Measurements from ENCODE around the gene EHF. TPM values are rescaled to one million over a fixed set of nuclear protein-coding genes. Genes with fewer than 3 reads are reported as not detected.

The EHF gene
- total and polyA plus RNA-seq, 9 of the 15 experiments (the other 6 are each of a cell fraction or from before 2014, with no cell fraction given), result 0.04 to 0.54 (median 0.37) TPM

DNA sequence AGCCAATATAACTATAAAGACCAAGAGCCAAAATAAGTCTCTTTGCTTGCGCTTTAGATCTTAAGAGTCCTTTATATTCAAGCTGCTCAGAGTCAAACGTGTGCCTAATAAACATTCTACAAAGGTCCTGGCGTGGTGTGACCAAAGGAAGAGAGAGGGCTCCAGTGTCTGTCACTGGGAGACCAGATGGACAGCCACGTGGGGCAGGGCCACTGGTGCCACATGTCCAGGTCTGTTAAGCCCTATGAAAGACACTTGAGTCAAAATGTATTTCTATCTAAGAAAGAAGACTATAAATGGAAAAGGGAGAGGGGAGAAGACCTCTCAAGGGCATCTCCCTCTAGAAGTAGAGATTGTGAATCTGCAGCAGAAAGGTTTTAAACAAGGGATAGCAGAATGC, 32.2 kb upstream of the EHF start:
- POLR2A ChIA-PET, result interaction anchor here (1.2 kb wide), 1 partner anchor 17 kb away, joined by 3 read pairs; no protein-coding TSS in a partner anchor
- no peaks in the 10 kb centered on the region for H3K36me3 ChIP-seq (ENCODE audit: control insufficient read depth, insufficient read depth, low read length)
- H3K79me2 ChIP-seq (ENCODE audit: control insufficient read depth, insufficient read depth, low read length), result no peaks in the 10 kb centered on the region
- CTCF ChIA-PET (ENCODE audit: low intra/inter-chr PET ratio), result interaction anchor here (4.3 kb wide), 1 partner anchor 301 kb away, joined by 73 read pairs; no protein-coding TSS in a partner anchor
- in situ Hi-C loops (cut with MboI), result loop anchor here (5.0 kb wide), 1 partner anchor 304 kb away; no protein-coding TSS in a partner anchor
- H4K20me1 ChIP-seq (replicated peaks; ENCODE audit: control insufficient read depth, insufficient read depth, low read length), result no peaks in the 10 kb centered on the region
- H3K27me3 ChIP-seq (ENCODE audit: control insufficient read depth in 2 of 2, insufficient read depth in 2 of 2, low read length in 2 of 2), result no peaks in the 10 kb centered on the region
- whole genome bisulfite sequencing (ENCODE audit: insufficient coverage, low coverage, missing lambda C conversion rate), result 50% methylated on average over 4 of the region's 4 CpGs
- peak; percentile 56 for ATAC-seq
- H3K4me1 ChIP-seq (replicated peaks in 1 of 2; ENCODE audit: control insufficient read depth in 2 of 2, insufficient read depth in 2 of 2, low read length in 2 of 2), result peaks cover 0 to 40% of the 10 kb centered on the region in 2 experiments; a peak in 3 of 5 replicates
- no peak for DNase-seq (ENCODE audit: extremely low read depth in 1 of 4, low spot score in 3 of 4)
- H3K9me1 ChIP-seq (ENCODE audit: control insufficient read depth, insufficient read depth, low read length), result no peaks in the 10 kb centered on the region
- no TSS peak for BruUV-seq (replicated peaks)
- H3K9me3 ChIP-seq (replicated peaks; ENCODE audit: control insufficient read depth, insufficient read depth, low read depth, low read length), result no peaks in the 10 kb centered on the region
- H3K27ac ChIP-seq (ENCODE audit: extremely low read depth, low read depth, low read length), result no peak overlapping the region
- H3K4me3 ChIP-seq, result no peak overlapping the region
- intact Hi-C loops (cut with micrococcal nuclease), result loop anchor here (5.0 kb wide), 1 partner anchor 804 kb away; no protein-coding TSS in a partner anchor
- no peak overlapping the region for H3K4me2 ChIP-seq (ENCODE audit: insufficient read depth, low read length)
- no peak for FAIRE-seq
- H3K9ac ChIP-seq (ENCODE audit: insufficient read depth in 1 of 2, low read depth in 2 of 2, low read length in 2 of 2), result no peak overlapping the region
- peak overlapping the region; percentile 62; the same call in 1 of the 2 replicates for H2AFZ ChIP-seq (ENCODE audit: low read depth, low read length)
- TF ChIP-seq ZZZ3 (IDR thresholded peaks at IDR 0.05) (no peak), MYC (IDR thresholded peaks at IDR 0.05; ENCODE audit: low read depth, low read length) (peak; percentile 60; the same call in 1 of the 2 replicates), MYC (CRISPR knock-in tag; IDR thresholded peaks at IDR 0.05; ENCODE audit: borderline replicate concordance, low read depth) (no peak), ZKSCAN1 (IDR thresholded peaks at IDR 0.05; ENCODE audit: low read depth, low read length) (no peak), HMG20A (CRISPR knock-in tag; conservative IDR thresholded peaks at IDR 0.05) (no peak), ZBTB9 (CRISPR knock-in tag; IDR thresholded peaks at IDR 0.05) (0 out of 2 replicates have a peak, but pooled peaks have one; percentile 70), PTRF (tag; IDR thresholded peaks at IDR 0.05) (0 out of 2 replicates have a peak, but pooled peaks have one; percentile 37), REST (IDR thresholded peaks at IDR 0.05; ENCODE audit: borderline replicate concordance) (peak; percentile 22; the same call in 1 of the 2 replicates), REST (CRISPR knock-in tag; IDR thresholded peaks at IDR 0.05; ENCODE audit: low read depth) (no peak)

Measured in K562 (cell line).